Transverse colon (tissue), 3 donors: ENCODE data around the gene QSER1.

Experiments
- POLR2A ChIP-seq: fragments of 450-650 bp; IDR thresholded peaks from one replicate; pipeline ENCODE4 v1.6.1; 2016; ENCODE audit warnings: antibody characterized with exemption, mild to moderate bottlenecking, moderate library complexity
- TF ChIP-seq, protein P1 (sequence below), 5 experiments: fragments of 200-600 bp in 3 of 5; fragments of 450-650 bp in 2 of 5; sonication (generic) in 3 of 5; IDR thresholded peaks; 1 replicate in 2 of 5; 2 replicates in 3 of 5; pipeline ENCODE4 v1.5.1; 2016 to 2017; ENCODE audit warnings: antibody characterized with exemption in 5 of 5, inconsistent platforms in 3 of 5, mild to moderate bottlenecking in 2 of 5, moderate library complexity in 1 of 5

DNA sequence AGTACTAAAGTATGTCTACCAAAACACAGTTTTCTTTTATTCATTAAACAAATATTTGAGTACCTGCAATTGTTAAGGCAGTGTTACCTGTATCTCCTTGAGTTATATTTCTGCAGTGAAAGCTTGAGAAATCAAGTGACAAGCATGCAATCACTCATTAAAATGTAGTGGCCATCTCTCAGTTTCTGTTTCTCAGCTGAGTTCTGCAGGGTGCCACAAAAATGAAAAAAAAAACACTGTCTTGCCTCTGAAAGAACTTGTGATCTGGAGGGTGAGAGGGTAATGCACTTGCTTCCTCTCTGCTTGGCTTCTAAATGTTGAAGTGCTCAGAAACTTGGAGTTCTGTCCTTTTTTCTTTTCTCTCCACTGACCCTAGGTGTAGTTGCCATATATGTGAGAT lies 6.8 kb downstream of the QSER1 start:
- TF ChIP-seq, protein P1, sequence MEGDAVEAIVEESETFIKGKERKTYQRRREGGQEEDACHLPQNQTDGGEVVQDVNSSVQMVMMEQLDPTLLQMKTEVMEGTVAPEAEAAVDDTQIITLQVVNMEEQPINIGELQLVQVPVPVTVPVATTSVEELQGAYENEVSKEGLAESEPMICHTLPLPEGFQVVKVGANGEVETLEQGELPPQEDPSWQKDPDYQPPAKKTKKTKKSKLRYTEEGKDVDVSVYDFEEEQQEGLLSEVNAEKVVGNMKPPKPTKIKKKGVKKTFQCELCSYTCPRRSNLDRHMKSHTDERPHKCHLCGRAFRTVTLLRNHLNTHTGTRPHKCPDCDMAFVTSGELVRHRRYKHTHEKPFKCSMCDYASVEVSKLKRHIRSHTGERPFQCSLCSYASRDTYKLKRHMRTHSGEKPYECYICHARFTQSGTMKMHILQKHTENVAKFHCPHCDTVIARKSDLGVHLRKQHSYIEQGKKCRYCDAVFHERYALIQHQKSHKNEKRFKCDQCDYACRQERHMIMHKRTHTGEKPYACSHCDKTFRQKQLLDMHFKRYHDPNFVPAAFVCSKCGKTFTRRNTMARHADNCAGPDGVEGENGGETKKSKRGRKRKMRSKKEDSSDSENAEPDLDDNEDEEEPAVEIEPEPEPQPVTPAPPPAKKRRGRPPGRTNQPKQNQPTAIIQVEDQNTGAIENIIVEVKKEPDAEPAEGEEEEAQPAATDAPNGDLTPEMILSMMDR (IDR thresholded peaks at IDR 0.05): no peak
- no peak for TF ChIP-seq POLR2A
